ENCODE measurements around the gene IGF1R.

The IGF1R gene

GRCh38 chr15:98907927-98908471, 259.7 kb downstream of the IGF1R start:
- Histone ChIP-seq H3K27ac (ENCODE audit: low read length) (no peak overlapping the region), H3K4me2 (ENCODE audit: low read length) (no peak overlapping the region), H3K4me1 (ENCODE audit: low read length) (peaks cover 9% of the 10 kb centered on the region), H3K79me2 (ENCODE audit: low read length) (no peaks in the 10 kb centered on the region), H4K20me1 (ENCODE audit: insufficient read depth, low read length) (no peaks in the 10 kb centered on the region), H3K9me3 (ENCODE audit: insufficient read depth, low read length) (no peaks in the 10 kb centered on the region), H3K36me3 (replicated peaks; ENCODE audit: low read depth, low read length) (no peaks in the 10 kb centered on the region), H3K27me3 (ENCODE audit: low read depth, low read length) (no peaks in the 10 kb centered on the region), H3K4me3 (ENCODE audit: low read length) (no peak overlapping the region), H3K9ac (ENCODE audit: low read length) (no peak overlapping the region), H2AFZ (ENCODE audit: low read depth, low read length) (no peak overlapping the region)
- TF ChIP-seq CTCF (IDR thresholded peaks at IDR 0.05; ENCODE audit: low read depth, low read length) (no peak), EZH2phosphoT487 (IDR thresholded peaks at IDR 0.05; ENCODE audit: low read depth) (no peak)

- TF ChIP-seq EZH2phosphoT487 (IDR thresholded peaks at IDR 0.05; ENCODE audit: low read depth) (no peak), CTCF (IDR thresholded peaks at IDR 0.05; ENCODE audit: low read depth, low read length) (no peak)
- H2AFZ ChIP-seq (ENCODE audit: low read depth, low read length), result no peak overlapping the region
- no peaks in the 10 kb centered on the region for H3K27me3 ChIP-seq (ENCODE audit: low read depth, low read length)
- no peaks in the 10 kb centered on the region for H4K20me1 ChIP-seq (ENCODE audit: insufficient read depth, low read length)
- H3K9ac ChIP-seq (ENCODE audit: low read length), result no peak overlapping the region
- H3K36me3 ChIP-seq (replicated peaks; ENCODE audit: low read depth, low read length), result peaks cover 3% of the 10 kb centered on the region
- H3K4me3 ChIP-seq (ENCODE audit: low read length), result no peak overlapping the region
- no peak overlapping the region for H3K27ac ChIP-seq (ENCODE audit: low read length)
- H3K9me3 ChIP-seq (ENCODE audit: insufficient read depth, low read length), result no peaks in the 10 kb centered on the region
- H3K79me2 ChIP-seq (ENCODE audit: low read length), result no peaks in the 10 kb centered on the region
- H3K4me2 ChIP-seq (ENCODE audit: low read length), result no peak overlapping the region
- no peaks in the 10 kb centered on the region for H3K4me1 ChIP-seq (ENCODE audit: low read length)
Observed at GRCh38 chr15:98909968-98910885, 261.9 kb downstream of the IGF1R start.

- no peak overlapping the region for H3K4me3 ChIP-seq (ENCODE audit: low read length)
- no peak for TF ChIP-seq CTCF (IDR thresholded peaks at IDR 0.05; ENCODE audit: low read depth, low read length)
- TF ChIP-seq EZH2phosphoT487 (IDR thresholded peaks at IDR 0.05; ENCODE audit: low read depth), result no peak
- H3K27me3 ChIP-seq (ENCODE audit: low read depth, low read length), result no peaks in the 10 kb centered on the region
- H3K9ac ChIP-seq (ENCODE audit: low read length), result no peak overlapping the region
- H3K9me3 ChIP-seq (ENCODE audit: insufficient read depth, low read length), result no peaks in the 10 kb centered on the region
- H3K4me1 ChIP-seq (ENCODE audit: low read length), result peaks cover 3% of the 10 kb centered on the region; the same call in 1 of the 2 replicates
- peaks cover 8% of the 10 kb centered on the region for H3K36me3 ChIP-seq (replicated peaks; ENCODE audit: low read depth, low read length)
- H3K27ac ChIP-seq (ENCODE audit: low read length), result no peak overlapping the region
- H2AFZ ChIP-seq (ENCODE audit: low read depth, low read length), result no peak overlapping the region
- H4K20me1 ChIP-seq (ENCODE audit: insufficient read depth, low read length), result no peaks in the 10 kb centered on the region
- H3K79me2 ChIP-seq (ENCODE audit: low read length), result no peaks in the 10 kb centered on the region
- no peak overlapping the region for H3K4me2 ChIP-seq (ENCODE audit: low read length)
Observed at GRCh38 chr15:98914626-98915025, 266.3 kb downstream of the IGF1R start.

- no peaks in the 10 kb centered on the region for H3K27me3 ChIP-seq (ENCODE audit: low read depth, low read length)
- H3K9me3 ChIP-seq (ENCODE audit: insufficient read depth, low read length), result no peaks in the 10 kb centered on the region
- H3K4me3 ChIP-seq (ENCODE audit: low read length), result no peak overlapping the region
- H3K4me1 ChIP-seq (ENCODE audit: low read length), result peaks cover 3% of the 10 kb centered on the region; the same call in 1 of the 2 replicates
- TF ChIP-seq EZH2phosphoT487 (IDR thresholded peaks at IDR 0.05; ENCODE audit: low read depth) (no peak), CTCF (IDR thresholded peaks at IDR 0.05; ENCODE audit: low read depth, low read length) (no peak)
- peaks cover 8% of the 10 kb centered on the region for H3K36me3 ChIP-seq (replicated peaks; ENCODE audit: low read depth, low read length)
- H4K20me1 ChIP-seq (ENCODE audit: insufficient read depth, low read length), result no peaks in the 10 kb centered on the region
- H3K4me2 ChIP-seq (ENCODE audit: low read length), result no peak overlapping the region
- no peak overlapping the region for H3K9ac ChIP-seq (ENCODE audit: low read length)
- no peaks in the 10 kb centered on the region for H3K79me2 ChIP-seq (ENCODE audit: low read length)
- H3K27ac ChIP-seq (ENCODE audit: low read length), result no peak overlapping the region
- no peak overlapping the region for H2AFZ ChIP-seq (ENCODE audit: low read depth, low read length)
Observed at GRCh38 chr15:98916826-98917225, 268.5 kb downstream of the IGF1R start.
